ENCODE results near the gene GPSM1. TPM values are rescaled to one million over a fixed set of nuclear protein-coding genes. Genes with fewer than 3 reads are reported as not detected.
"Not testable (repeated sequence)": the region's sequence is repeated elsewhere in the genome, so short reads cannot be mapped to it uniquely, and the experiment has no call there.

Gene GPSM1
- total and polyA plus RNA-seq, 9 donors = 22.8 to 36.0 (median 27.1) TPM

DNA sequence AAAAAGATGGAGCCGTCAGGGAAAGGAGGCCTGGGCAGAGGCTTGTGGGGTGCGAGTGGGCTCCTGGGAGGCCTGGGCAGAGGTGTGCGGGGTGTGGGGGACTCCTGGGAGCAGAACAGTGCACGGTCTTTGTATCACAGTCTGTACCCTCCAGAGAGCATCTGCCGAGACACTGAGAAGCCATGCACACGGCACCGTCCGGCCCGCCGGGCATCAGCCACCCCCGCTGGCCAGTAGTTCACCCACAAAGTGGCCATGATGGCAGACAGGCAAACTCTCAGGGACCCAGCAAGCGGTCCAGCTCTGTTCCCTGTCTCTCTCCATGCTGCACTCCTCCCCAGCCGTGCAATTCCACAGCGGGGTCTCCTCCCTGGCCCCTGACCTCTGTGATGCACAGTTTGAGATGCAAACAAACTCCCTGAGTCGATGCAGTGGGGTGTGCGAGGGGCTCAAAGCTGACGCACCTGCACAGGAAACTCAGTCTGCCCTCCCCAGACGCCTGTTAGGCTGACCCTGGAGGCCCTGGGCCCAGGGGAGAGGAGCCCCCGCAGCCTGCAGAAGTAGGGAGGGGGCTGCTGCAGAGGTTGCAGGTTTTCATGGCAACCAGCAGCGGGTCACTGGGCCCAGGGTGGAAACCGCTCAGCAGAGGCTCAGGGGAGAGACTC lies 9.1 kb upstream of the GPSM1 start:
- Histone ChIP-seq H3K4me3 (ENCODE audit: low read length) (no peak overlapping the region), H3K36me3 (ENCODE audit: control insufficient read depth, insufficient read depth, low read length) (no peaks in the 10 kb centered on the region), H3K9me3 (replicated peaks; ENCODE audit: control insufficient read depth, low read depth, low read length) (peaks cover 12% of the 10 kb centered on the region), H3K27ac (ENCODE audit: low read length) (no peak overlapping the region), H3K4me1 (ENCODE audit: control insufficient read depth, insufficient read depth, low read length) (peaks cover 4% of the 10 kb centered on the region), H3K27me3 (ENCODE audit: control insufficient read depth, insufficient read depth, low read length) (no peaks in the 10 kb centered on the region)
- WGBS (ENCODE audit: insufficient coverage) = 55% methylated on average over 20 of the region's 21 CpGs
- DNase-seq = no peak

GRCh38 chr9:136318776-136319241 lies 8.5 kb upstream of the GPSM1 start:
- Histone ChIP-seq H3K9me3 (replicated peaks; ENCODE audit: control insufficient read depth, low read depth, low read length) (peaks cover 12% of the 10 kb centered on the region), H3K27me3 (ENCODE audit: control insufficient read depth, insufficient read depth, low read length) (no peaks in the 10 kb centered on the region), H3K36me3 (ENCODE audit: control insufficient read depth, insufficient read depth, low read length) (no peaks in the 10 kb centered on the region), H3K4me3 (ENCODE audit: low read length) (no peak overlapping the region), H3K27ac (ENCODE audit: low read length) (no peak overlapping the region), H3K4me1 (ENCODE audit: control insufficient read depth, insufficient read depth, low read length) (peaks cover 9% of the 10 kb centered on the region)
- WGBS (ENCODE audit: insufficient coverage) = 79% methylated on average over 15 of the region's 16 CpGs
- no peak for DNase-seq

DNA sequence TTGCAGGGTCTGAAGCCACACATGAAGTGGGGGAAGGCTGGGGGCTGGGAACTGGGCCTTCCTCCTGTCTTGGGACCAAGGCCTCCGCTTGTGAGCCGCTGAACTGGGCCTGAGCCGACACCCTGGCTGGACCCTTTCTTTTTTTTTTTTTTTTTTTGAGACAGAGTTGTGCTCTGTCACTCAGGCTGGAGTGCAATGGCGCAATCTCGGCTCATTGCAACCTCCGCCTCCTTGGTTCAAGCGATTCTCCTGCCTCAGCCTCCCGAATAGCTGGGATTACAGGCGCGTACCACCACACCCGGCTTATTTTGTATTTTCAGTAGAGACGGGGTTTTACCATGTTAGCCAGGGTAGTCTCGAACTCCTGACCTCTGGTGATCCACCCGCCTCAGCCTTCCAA lies 8.1 kb upstream of the GPSM1 start:
- H3K27ac ChIP-seq (ENCODE audit: low read length); H3K27me3 ChIP-seq (ENCODE audit: control insufficient read depth, insufficient read depth, low read length); H3K36me3 ChIP-seq (ENCODE audit: control insufficient read depth, insufficient read depth, low read length); DNase-seq; H3K4me3 ChIP-seq (ENCODE audit: low read length): not testable (repeated sequence)
- Histone ChIP-seq H3K4me1 (ENCODE audit: control insufficient read depth, insufficient read depth, low read length) (peaks cover 12% of the 10 kb centered on the region), H3K9me3 (replicated peaks; ENCODE audit: control insufficient read depth, low read depth, low read length) (peaks cover 11% of the 10 kb centered on the region)
- 95% methylated on average over 12 of the region's 14 CpGs for WGBS (ENCODE audit: insufficient coverage)

DNA sequence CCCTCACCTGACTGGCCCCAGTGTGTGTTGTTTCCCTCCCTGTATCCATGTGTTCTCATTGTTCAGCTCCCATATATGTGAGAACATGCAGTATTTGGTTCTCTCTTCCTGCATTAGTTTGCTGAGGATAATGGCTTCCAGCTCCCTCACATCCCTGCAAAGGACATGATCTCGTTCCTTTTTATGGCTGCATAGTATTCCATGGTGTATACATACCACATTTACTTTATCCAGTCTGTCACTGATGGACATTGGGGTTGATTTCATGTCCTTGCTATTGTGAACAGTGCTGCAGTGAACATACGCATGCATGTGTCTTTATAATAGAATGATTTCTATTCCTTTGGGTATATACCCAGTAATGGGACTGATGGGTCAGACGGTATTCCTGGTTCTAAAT lies 7.4 kb upstream of the GPSM1 start:
- not testable (repeated sequence) for H3K4me3 ChIP-seq (ENCODE audit: low read length); H3K27ac ChIP-seq (ENCODE audit: low read length); H3K27me3 ChIP-seq (ENCODE audit: control insufficient read depth, insufficient read depth, low read length); H3K36me3 ChIP-seq (ENCODE audit: control insufficient read depth, insufficient read depth, low read length); DNase-seq; H3K9me3 ChIP-seq (replicated peaks; ENCODE audit: control insufficient read depth, low read depth, low read length)
- H3K4me1 ChIP-seq (ENCODE audit: control insufficient read depth, insufficient read depth, low read length) = peaks cover 14% of the 10 kb centered on the region
- WGBS (ENCODE audit: insufficient coverage) = no CpG with 5 or more reads among the region's 3 CpGs

DNA sequence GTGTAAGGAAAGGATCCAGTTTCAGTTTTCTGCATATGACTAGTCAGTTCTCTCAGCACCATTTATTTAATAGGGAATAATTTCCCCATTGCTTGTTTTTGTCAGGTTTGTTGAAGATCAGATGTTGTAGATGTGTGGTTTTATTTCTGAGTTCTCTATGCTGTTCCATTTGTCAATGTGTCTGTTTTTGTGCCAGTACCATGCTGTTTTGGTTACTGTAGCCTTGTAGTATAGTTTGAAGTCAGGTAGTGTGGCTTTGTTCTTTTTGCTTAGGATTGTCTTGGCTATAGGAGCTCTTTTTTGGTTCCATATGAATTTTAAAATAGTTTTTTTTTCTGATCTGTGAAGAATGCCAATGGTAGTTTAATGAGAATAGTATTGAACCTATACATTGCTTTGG lies 6.4 kb upstream of the GPSM1 start:
- H3K9me3 ChIP-seq (replicated peaks; ENCODE audit: control insufficient read depth, low read depth, low read length); H3K4me3 ChIP-seq (ENCODE audit: low read length); DNase-seq; H3K36me3 ChIP-seq (ENCODE audit: control insufficient read depth, insufficient read depth, low read length); H3K27ac ChIP-seq (ENCODE audit: low read length); H3K27me3 ChIP-seq (ENCODE audit: control insufficient read depth, insufficient read depth, low read length): not testable (repeated sequence)
- peaks cover 21% of the 10 kb centered on the region for H3K4me1 ChIP-seq (ENCODE audit: control insufficient read depth, insufficient read depth, low read length)

- DNase-seq = no peak
- 85% methylated on average over 17 of the region's 19 CpGs for WGBS (ENCODE audit: insufficient coverage)
- no peaks in the 10 kb centered on the region for H3K9me3 ChIP-seq (replicated peaks; ENCODE audit: control insufficient read depth, low read depth, low read length)
- no peak overlapping the region for H3K4me3 ChIP-seq (ENCODE audit: low read length)
- H3K27ac ChIP-seq (ENCODE audit: low read length) = no peak overlapping the region
- H3K36me3 ChIP-seq (ENCODE audit: control insufficient read depth, insufficient read depth, low read length) = no peaks in the 10 kb centered on the region
- H3K4me1 ChIP-seq (ENCODE audit: control insufficient read depth, insufficient read depth, low read length) = peaks cover 27% of the 10 kb centered on the region
- no peaks in the 10 kb centered on the region for H3K27me3 ChIP-seq (ENCODE audit: control insufficient read depth, insufficient read depth, low read length)
Observed at GRCh38 chr9:136321561-136321960, 5.8 kb upstream of the GPSM1 start.

GRCh38 chr9:136322756-136323330 lies 4.5 kb upstream of the GPSM1 start:
- no peaks in the 10 kb centered on the region for H3K27me3 ChIP-seq (ENCODE audit: control insufficient read depth, insufficient read depth, low read length)
- H3K4me3 ChIP-seq (ENCODE audit: low read length) = no peak overlapping the region
- H3K9me3 ChIP-seq (replicated peaks; ENCODE audit: control insufficient read depth, low read depth, low read length) = no peaks in the 10 kb centered on the region
- WGBS (ENCODE audit: insufficient coverage) = 51% methylated on average over 19 of the region's 23 CpGs
- H3K27ac ChIP-seq (ENCODE audit: low read length) = no peak overlapping the region
- no peaks in the 10 kb centered on the region for H3K36me3 ChIP-seq (ENCODE audit: control insufficient read depth, insufficient read depth, low read length)
- H3K4me1 ChIP-seq (ENCODE audit: control insufficient read depth, insufficient read depth, low read length) = peaks cover 33% of the 10 kb centered on the region
- no peak for DNase-seq

DNA sequence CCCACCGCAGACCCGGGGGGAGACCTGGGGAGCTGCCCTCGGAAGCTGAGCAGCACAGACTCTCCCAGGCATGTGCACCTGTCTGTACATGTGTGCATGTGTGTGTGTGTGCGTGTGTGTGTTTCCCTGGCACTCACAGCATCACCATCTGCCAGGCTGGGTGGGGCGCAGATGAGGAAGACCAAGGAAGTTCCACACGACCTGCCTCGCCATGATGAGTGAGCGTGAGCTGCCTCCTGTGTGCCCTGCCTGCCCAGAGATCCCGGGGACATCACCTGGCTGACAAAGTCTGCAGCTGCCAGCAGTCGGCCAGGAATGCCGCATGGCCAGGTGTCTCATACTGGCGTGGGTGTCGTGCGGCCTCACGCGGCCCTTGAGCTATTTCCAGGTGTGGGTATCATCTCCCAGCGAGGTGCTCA lies 4.0 kb upstream of the GPSM1 start:
- H3K4me1 ChIP-seq (ENCODE audit: control insufficient read depth, insufficient read depth, low read length) = peaks cover 38% of the 10 kb centered on the region
- no peak for DNase-seq
- no peaks in the 10 kb centered on the region for H3K9me3 ChIP-seq (replicated peaks; ENCODE audit: control insufficient read depth, low read depth, low read length)
- no peak overlapping the region for H3K27ac ChIP-seq (ENCODE audit: low read length)
- H3K4me3 ChIP-seq (ENCODE audit: low read length) = no peak overlapping the region
- no peaks in the 10 kb centered on the region for H3K36me3 ChIP-seq (ENCODE audit: control insufficient read depth, insufficient read depth, low read length)
- H3K27me3 ChIP-seq (ENCODE audit: control insufficient read depth, insufficient read depth, low read length) = no peaks in the 10 kb centered on the region
- WGBS (ENCODE audit: insufficient coverage) = 53% methylated on average over 9 of the region's 17 CpGs

DNA sequence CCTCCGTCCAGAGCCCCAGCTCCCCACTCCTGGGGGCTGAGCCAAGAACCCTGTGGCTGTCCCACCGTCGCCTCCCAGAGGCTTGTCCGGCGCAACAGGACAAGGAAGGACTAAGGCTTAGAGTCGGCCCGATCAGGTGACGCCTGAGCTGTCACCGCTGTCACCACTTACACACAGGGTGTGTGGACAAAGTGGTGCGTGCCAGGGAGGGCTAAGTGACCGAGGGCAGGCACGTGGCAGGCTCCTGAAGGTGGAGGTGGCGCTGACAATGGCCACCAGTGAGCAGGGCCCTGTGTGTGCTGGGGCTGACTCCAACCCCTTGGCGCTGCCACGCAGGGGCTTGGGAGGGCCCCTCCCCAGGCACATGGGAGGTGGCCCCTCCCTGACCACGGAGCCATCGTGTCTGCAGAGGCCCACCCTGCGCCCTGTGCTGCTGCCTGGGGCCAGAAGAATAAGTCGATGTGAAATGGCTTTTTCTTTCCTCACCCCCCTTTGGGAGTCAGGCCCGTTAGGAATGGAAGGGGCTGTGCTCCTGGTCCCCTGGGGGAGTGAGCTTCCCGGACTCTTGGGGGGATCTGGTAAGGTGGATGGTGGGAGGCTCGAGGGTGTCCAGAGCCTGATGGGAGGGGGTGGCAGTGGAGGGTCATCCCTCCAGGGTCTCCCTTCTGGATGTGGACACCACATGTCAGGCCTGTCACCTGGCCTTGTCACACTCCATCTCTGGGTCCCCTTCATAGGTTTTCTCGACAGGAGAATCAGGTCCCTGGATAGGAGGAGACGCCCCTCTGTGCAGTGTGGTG lies 2.6 kb upstream of the GPSM1 start:
- Histone ChIP-seq H3K9me3 (replicated peaks; ENCODE audit: control insufficient read depth, low read depth, low read length) (no peaks in the 10 kb centered on the region), H3K4me1 (ENCODE audit: control insufficient read depth, insufficient read depth, low read length) (peaks cover 51% of the 10 kb centered on the region), H3K4me3 (ENCODE audit: low read length) (no peak overlapping the region), H3K27me3 (ENCODE audit: control insufficient read depth, insufficient read depth, low read length) (no peaks in the 10 kb centered on the region), H3K36me3 (ENCODE audit: control insufficient read depth, insufficient read depth, low read length) (no peaks in the 10 kb centered on the region), H3K27ac (ENCODE audit: low read length) (no peak overlapping the region)
- 80% methylated on average over 13 of the region's 24 CpGs for WGBS (ENCODE audit: insufficient coverage)
- no peak for DNase-seq

- no peaks in the 10 kb centered on the region for H3K36me3 ChIP-seq (ENCODE audit: control insufficient read depth, insufficient read depth, low read length)
- no peak for DNase-seq
- no peak overlapping the region for H3K4me3 ChIP-seq (ENCODE audit: low read length)
- H3K4me1 ChIP-seq (ENCODE audit: control insufficient read depth, insufficient read depth, low read length) = peaks cover 57% of the 10 kb centered on the region
- WGBS (ENCODE audit: insufficient coverage) = 90% methylated on average over 12 of the region's 13 CpGs
- H3K27ac ChIP-seq (ENCODE audit: low read length) = no peak overlapping the region
- H3K9me3 ChIP-seq (replicated peaks; ENCODE audit: control insufficient read depth, low read depth, low read length) = no peaks in the 10 kb centered on the region
- H3K27me3 ChIP-seq (ENCODE audit: control insufficient read depth, insufficient read depth, low read length) = no peaks in the 10 kb centered on the region
Observed at GRCh38 chr9:136325358-136325757, 2.0 kb upstream of the GPSM1 start.
